ENCODE results near the gene CAPN9.

Gene CAPN9

DNA sequence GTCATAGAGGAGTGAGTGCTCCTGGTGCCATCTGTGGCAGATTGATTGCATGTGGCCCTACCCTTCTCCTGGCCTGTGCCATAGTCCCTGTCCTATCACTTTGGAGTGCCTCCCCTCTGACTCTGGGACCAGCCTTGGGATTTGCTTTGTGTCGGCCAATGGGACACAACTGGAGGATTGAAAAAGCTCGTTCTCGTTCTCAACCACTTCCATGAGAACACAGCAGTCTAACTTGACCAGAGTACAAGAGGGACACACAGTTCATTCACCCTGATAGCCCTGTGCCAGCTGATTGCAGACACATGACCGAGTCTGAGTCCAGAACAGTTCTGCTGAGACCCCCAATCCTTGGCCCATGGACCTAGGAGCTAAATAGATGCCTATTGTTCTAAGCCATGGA is 73.4 kb downstream of the CAPN9 start:
- no peak for DNase-seq (ENCODE audit: low read depth)
- no peak overlapping the region for H3K4me3 ChIP-seq (ENCODE audit: control insufficient read depth, low read depth, low read length)
- TF ChIP-seq, protein P1, sequence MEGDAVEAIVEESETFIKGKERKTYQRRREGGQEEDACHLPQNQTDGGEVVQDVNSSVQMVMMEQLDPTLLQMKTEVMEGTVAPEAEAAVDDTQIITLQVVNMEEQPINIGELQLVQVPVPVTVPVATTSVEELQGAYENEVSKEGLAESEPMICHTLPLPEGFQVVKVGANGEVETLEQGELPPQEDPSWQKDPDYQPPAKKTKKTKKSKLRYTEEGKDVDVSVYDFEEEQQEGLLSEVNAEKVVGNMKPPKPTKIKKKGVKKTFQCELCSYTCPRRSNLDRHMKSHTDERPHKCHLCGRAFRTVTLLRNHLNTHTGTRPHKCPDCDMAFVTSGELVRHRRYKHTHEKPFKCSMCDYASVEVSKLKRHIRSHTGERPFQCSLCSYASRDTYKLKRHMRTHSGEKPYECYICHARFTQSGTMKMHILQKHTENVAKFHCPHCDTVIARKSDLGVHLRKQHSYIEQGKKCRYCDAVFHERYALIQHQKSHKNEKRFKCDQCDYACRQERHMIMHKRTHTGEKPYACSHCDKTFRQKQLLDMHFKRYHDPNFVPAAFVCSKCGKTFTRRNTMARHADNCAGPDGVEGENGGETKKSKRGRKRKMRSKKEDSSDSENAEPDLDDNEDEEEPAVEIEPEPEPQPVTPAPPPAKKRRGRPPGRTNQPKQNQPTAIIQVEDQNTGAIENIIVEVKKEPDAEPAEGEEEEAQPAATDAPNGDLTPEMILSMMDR (conservative IDR thresholded peaks at IDR 0.05; ENCODE audit: control insufficient read depth, insufficient read depth, low read depth, low read length) = no peak

DNA sequence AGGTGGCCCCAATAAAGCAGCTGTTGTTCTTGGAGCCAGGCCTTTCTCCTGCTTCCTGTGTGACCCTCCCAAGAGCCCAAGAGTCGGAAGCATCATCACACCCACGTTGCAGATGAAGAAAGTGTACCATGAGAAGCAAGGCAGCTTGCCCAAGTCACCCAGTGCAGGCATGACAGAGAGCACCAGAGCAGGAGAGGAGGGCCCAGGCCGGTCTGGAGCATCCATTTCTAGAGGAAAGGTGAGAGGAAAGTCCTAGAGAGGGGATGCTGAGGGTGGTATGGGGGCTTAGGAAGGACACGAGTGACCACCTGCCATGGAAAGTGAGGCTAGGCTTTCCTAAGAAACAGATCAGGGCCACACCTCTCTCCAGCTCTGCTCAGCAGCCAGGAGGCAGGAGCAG is 74.2 kb downstream of the CAPN9 start:
- no peak for DNase-seq (ENCODE audit: low read depth)
- no peak overlapping the region for H3K4me3 ChIP-seq (ENCODE audit: control insufficient read depth, low read depth, low read length)
- TF ChIP-seq, protein P1 (conservative IDR thresholded peaks at IDR 0.05; ENCODE audit: control insufficient read depth, insufficient read depth, low read depth, low read length) = no peak

DNA sequence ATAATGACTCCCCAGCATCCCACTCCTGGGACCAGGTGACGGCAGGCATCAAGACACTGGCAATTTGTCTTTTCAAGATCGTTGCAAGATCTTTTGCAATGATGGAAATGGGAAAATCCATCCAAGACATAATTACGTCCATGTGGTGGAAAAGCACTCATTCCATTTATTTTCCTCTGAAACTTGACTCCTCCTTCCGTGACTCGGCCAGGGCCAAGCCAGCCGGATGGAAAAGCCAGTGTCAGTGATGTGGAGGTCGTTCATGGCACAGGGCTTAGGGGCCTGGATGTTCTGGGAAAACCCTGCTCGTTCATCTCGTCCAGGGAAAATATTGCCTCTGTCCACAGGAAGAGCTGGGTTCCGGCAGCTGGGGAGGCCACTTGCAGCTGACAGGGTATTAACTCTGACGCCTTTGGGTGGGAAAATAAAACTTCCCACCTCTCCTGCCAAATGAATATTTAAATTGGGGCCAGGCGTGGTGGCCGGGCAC is 74.9 kb downstream of the CAPN9 start:
- no peak overlapping the region for H3K4me3 ChIP-seq (ENCODE audit: control insufficient read depth, low read depth, low read length)
- TF ChIP-seq, protein P1 (conservative IDR thresholded peaks at IDR 0.05; ENCODE audit: control insufficient read depth, insufficient read depth, low read depth, low read length) = no peak
- peak; percentile 88 for DNase-seq (ENCODE audit: low read depth)

DNA sequence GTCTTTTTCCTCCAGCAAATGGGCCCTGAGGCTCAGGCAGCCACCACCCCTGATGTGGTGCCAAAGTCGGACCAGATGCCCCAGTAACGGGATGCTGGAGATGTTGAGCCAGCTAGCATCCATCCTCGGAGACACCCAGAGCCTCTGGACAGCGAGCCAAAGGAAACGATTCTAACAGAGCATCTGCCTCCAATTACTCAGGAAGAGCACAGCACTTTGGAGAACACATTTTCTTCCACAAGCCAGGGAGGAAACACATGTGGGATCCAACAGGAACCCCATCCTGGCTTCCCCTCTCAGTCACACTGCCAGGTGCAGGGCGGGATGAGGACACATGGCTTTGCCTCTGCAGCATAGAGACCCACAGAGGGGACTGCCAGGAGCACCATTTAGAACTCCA is 76.2 kb downstream of the CAPN9 start:
- TF ChIP-seq, protein P1 (conservative IDR thresholded peaks at IDR 0.05; ENCODE audit: control insufficient read depth, insufficient read depth, low read depth, low read length) = no peak
- no peak for DNase-seq (ENCODE audit: low read depth)
- H3K4me3 ChIP-seq (ENCODE audit: control insufficient read depth, low read depth, low read length) = no peak overlapping the region

DNA sequence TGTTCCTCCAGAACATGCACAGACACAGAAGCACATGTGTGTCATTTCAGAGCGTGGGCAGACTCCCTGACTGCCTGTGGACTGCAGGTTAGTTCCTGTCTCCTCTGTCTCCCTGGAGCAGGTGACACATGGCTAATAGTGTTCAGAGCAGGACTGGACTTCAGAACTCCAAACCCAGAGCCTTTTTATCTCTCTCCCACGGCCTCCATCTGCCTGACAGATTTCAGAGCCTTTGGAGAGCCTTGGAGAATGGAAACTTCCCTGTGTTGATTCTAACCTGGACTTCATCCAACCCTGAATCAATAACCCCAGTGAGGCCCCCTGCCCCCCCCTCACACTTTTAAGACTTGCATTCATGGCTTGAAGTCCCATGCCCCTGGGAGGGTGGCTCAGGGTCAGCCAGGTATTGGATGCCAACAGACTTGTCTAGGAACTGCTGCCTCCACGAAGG is 76.8 kb downstream of the CAPN9 start:
- no peak for DNase-seq (ENCODE audit: low read depth)
- TF ChIP-seq, protein P1 (conservative IDR thresholded peaks at IDR 0.05; ENCODE audit: control insufficient read depth, insufficient read depth, low read depth, low read length) = no peak

GRCh38 chr1:230824551-230824918 is 77.3 kb downstream of the CAPN9 start:
- TF ChIP-seq, protein P1 (conservative IDR thresholded peaks at IDR 0.05; ENCODE audit: control insufficient read depth, insufficient read depth, low read depth, low read length) = no peak
- H3K4me3 ChIP-seq (ENCODE audit: control insufficient read depth, low read depth, low read length) = no peak overlapping the region
- peak; percentile 78 for DNase-seq (ENCODE audit: low read depth)

More for the DNA sequence above, 76.8 kb downstream of the CAPN9 start:
- no peak overlapping the region for H3K4me3 ChIP-seq (ENCODE audit: control insufficient read depth, low read depth, low read length)
